DMS 273 (cell line): ENCODE results near the gene DSG3.
A peak's percentile ranks its signal among the peaks of the same experiment; 100 is the strongest.

Source experiments
- DNase-seq: peaks from one replicate; lab custom pipeline; 2025; ENCODE audit not compliant: unreplicated experiment; lab: John Stamatoyannopoulos, UW

DSG3 gene

DNA sequence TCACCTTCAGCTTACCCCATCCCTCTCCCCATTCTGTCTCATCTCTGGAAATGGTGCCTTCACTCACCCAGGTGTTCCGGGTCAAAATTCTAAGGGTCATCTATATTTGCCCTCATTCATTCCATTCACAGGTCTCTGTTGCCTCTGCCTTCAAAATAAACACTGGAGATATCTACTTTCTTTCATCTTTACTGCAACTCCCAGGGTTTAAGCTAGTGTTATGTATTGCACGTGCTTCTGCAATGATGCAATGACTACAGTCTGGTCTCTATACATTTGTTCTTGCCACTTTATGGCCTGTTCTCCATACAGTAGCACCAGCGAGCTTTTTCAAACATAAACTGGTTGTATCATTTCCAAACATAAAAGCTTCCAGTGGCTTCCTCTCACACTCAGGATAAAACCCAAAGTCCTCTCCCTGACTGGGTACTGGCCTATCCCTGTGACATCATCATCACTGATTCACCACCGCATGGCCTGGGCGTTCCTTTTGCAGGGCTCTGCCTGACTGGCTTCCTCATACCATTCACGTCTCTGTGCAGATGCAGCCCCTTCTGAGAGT lies 64.7 kb downstream of the DSG3 start:
- no peak for DNase-seq

DNA sequence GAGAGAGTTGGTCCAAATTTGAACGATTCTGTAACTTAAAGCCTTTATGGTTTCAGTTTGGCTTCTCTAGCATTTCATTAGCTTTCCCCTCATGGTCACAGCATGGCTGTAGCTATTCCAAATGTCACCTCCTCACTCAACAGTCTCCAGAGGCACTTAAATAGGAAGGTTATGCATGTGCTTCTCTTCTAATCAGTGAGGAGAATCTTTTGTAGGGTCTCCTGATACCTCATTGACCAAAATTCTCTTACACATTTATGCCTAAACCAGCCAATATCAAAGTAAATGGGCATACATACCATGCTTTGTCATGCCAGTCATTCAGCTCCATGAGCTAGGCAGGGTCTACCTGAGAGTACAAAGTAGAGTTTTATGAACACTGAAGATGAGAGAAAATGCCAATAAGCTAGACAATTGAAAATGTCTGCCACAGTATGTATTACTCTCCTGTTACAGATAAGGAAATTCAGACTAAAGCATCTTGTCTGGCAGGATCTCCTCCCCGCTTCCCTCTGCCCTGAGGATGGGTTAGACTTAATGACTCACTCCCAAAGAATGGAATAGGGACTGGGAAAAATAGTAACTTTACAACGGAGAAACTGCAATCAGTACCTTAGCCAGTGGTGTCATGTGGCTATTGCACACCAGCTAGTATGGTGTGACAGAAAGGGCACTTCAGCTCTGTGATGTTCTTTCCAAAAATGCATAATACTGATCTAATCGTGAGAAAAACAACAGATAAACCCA lies 65.8 kb downstream of the DSG3 start:
- DNase-seq, result no peak

DNA sequence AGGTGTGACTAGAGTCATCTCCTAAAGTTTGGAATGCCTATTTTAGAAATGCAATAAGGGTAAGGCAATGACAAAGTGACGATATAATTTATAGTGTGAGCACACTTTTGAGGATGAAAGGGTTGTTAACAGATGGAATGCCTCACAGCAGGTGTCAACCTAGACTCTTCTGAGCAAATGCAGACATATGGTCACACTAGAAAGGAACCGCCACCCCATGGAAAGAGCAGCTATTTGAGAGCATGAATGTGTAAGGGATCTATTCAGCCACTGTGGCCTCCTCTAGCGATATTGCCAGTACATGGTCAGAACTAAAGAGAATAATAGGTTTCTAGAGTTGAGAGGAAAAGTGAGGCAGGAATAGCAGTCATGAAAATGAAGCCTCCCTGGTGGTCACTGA lies 68.9 kb downstream of the DSG3 start:
- peak; percentile 83 for DNase-seq

- DNase-seq, result no peak
Measured at GRCh38 chr18:31526374-31526773, 78.8 kb downstream of the DSG3 start.
